Stimulated activated CD8-positive, alpha-beta memory T cell treated with anti-CD3 and anti-CD28 coated beads, Interleukin-12 subunit alpha, Interleukin-12 subunit beta, amount 100 ng/mL, for 24 hours (primary cell): ENCODE results near the gene ADGRV1.
"Not testable (repeated sequence)": the region's sequence is repeated elsewhere in the genome, so short reads cannot be mapped to it uniquely, and the experiment has no call there.

ENCODE experiments used
- DNase-seq: peaks from one replicate; pipeline ENCODE4 v3.0.0-alpha.2; 2020; ENCODE audit errors: extremely low read depth

Gene ADGRV1

DNA sequence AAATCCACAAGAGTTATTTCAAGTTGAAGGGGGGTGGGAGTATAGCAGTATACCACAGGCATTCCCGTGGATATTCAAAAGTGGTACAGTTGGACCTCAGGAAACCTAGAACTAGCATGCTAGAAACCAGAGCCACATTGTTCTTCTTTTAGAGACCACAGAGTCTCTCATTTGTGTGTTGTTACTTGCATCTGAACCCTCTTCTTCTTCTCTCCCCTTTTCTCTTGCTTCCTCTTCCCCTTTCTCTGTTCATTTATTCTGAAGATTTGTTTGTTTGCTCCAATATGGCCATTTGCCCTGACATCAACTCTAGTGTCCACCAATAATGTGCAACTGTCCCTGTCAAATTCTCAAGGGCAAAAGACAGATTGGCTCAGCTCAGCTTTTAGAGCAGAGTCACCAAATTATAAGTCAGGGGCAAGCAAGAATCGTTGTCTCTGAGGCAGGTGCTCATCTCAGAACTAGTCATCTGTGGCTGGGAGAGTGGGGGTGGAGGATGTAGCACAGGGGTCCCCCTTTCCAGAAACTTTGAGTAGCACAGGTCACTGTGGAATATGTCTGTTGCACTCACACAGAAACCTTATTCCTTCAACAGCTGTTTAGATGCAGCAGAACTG is 503.5 kb downstream of the ADGRV1 start:
- no peak for DNase-seq

DNA sequence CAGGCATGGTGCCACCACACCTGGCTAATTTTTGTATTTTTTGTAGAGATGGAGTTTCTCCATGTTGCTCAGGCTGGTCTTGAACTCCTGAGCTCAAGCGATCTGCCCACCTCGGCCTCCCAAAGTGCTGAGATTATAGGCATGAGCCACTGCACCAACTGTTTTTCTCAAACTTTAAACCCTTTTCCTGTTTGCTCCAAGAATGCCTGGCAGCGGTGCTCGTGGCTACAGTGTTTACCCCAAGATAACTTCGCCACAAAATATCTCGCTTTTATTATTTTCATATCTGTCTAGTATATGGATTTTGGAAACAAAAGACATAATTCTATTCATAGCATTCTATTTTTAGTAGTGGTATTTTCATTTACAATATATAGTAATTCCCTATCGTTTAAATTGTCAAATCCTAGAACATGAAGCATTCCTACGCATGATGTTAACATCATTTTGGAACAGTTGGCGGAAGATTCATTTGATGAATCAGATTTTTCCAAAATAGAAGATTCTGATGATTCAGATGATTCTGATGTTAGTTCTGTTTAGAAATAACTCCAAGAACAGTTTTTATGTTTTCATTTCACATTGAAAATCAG is 504.6 kb downstream of the ADGRV1 start:
- DNase-seq, result not testable (repeated sequence)

GRCh38 chr5:91065496-91065895 is 506.9 kb downstream of the ADGRV1 start:
- DNase-seq, result no peak

GRCh38 chr5:91069364-91069763 is 510.8 kb downstream of the ADGRV1 start:
- no peak for DNase-seq

DNA sequence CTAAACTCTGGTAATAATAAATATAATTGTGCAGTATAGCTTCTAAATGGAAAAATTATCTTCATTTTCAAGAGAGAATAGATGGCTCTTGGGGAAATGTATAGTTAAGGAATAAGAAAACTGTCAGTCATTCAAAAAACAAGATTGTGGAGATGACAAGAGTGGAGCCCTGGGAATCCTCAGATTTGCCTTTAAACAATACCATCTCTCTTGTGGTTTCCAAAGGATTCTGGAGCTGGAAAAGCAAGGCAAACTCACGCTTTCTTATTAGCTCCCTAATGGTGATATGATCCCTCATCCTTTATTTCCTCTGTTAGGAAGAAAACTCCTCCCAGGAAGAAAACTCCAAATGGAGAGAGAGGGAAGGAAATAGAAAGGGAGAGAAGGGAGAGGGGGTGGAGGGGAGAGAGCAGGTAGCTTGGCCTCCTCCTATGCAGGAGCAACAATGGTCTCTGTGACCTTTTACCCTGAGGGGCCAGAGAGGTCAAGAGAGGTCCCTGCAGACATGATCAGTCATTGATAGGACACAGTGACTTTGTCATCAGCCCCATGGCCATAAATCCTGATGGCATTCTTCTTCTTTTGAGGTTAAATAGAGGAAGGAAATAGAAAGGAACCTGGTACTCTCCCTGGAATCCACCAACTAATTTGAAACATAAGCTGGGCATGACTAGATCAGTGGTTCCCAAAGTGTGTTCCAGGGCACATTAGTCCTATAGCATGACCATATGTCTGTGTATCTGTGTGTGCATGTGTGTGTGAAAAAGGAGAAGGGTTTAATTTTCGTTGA is 512.4 kb downstream of the ADGRV1 start:
- DNase-seq, result no peak

DNA sequence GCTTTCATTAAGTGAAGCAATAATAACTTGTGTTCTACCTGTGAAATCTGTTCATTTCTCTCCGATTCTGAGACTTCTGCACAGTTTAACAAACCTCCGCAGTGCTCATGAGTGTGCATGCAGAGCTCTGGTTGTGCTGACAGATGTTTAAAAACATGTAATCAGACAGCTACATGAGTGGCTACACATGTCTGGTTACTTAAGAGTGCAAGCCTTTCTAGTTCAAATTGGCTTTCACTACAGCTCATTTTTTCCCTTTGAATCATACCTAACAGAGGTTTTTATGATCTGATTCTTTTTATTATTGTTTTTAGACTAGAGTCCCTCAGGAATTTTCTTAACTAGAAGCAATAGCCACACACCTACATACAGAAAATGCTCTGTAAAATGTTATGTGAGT is 514.3 kb downstream of the ADGRV1 start:
- no peak for DNase-seq

DNA sequence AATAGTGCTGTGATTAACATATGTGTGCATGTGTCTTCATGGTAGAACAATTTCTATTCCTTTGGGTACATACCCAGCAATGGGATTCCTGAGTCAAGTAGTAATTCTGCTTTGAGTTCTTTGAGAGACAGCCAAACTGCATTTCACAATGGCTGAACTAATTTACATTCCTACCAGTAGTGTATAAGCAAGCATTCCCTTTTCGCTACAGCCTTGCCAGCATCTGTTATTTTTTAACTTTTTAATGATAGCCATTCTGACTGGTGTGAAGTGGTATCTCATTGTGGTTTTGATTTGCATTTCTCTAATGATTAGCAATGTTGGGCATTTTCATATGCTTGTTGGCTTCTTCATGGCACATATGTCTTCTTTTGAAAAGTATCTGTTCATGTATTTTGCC is 516.0 kb downstream of the ADGRV1 start:
- no peak for DNase-seq

DNA sequence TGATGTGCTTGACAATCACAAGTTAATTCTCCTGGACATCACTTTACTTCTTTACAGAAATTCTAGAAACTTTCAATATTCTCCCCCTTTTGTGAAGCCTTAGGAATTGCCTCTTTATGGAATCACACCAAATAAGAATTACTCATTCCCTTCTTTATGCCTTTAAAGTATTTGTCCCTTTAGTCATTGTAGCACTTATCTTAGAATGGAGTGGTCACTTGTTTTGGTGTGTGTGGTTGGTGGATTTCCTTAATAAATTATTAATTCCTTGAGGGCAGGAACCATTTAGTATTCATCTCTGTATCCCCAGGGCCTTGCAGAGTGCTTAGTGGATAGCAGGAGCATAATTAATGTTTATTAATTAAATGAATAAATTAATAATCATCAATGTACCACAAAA is 517.5 kb downstream of the ADGRV1 start:
- no peak for DNase-seq

- DNase-seq, result no peak
Measured at GRCh38 chr5:91077623-91078022, 519.0 kb downstream of the ADGRV1 start.

DNA sequence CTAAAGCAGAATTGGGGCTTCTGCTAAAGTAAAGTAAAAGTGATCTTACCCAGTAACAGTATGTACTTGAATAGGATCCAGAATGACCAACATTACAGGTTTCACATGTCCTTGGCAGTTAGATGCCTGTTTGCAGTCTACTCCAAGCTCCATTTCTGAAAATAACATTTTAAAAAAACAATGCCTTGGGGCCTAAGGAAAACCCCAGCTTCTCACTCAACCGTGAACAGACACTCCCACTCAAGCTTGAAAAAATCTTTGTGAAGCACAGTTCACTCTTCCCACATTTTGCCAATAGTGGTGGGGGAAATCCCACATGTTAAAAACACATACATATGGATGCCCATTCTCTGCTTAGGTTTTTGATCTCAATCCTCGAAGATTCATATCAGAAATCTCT is 520.4 kb downstream of the ADGRV1 start:
- DNase-seq, result no peak

GRCh38 chr5:91089758-91090157 is 531.2 kb downstream of the ADGRV1 start:
- DNase-seq, result no peak

- DNase-seq, result no peak
Measured at GRCh38 chr5:91090995-91091394, 532.4 kb downstream of the ADGRV1 start.

- no peak for DNase-seq
Measured at GRCh38 chr5:91091471-91092234, 533.1 kb downstream of the ADGRV1 start.

DNA sequence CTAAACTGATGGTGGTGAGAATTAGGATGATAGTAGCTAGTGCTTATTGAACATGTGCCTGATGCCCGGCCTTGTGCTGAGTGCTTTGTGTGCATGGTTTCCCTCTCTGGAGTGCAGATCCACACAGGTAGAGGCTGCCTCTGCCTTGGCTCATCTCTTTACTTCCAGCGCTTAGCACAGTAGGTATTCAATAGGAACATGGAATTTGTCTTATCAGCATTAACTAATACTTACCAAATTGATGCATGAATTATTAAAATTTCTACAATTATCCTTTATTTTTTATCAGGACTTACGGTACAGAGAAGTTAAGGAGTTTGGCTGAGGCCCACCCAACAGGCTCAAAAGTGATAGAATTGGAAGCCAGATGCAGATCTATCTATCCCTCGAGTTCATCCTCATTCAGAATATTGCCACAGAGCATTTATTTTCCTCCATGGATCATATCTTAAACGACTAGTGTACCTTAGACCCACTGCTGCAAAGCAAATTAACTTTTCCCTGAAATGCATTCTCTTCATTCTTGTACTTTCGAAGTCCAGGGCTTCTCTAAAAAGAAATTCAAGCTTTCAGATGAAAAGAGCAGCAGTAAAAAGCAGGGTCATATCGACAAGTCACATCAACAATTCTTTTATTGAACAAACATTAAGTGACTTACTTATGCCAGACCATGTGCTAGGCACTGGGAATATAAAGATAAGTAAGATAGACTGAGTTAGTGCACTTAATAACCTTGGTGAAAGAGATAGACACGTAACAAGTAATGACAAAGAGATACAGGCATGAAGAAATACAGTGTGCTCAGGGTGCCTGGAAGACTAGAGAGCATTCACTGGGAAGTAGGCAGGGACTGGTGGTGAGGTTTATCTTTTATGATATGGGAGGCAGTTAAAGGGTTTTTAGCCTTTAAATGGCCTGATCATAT is 534.5 kb downstream of the ADGRV1 start:
- no peak for DNase-seq

DNA sequence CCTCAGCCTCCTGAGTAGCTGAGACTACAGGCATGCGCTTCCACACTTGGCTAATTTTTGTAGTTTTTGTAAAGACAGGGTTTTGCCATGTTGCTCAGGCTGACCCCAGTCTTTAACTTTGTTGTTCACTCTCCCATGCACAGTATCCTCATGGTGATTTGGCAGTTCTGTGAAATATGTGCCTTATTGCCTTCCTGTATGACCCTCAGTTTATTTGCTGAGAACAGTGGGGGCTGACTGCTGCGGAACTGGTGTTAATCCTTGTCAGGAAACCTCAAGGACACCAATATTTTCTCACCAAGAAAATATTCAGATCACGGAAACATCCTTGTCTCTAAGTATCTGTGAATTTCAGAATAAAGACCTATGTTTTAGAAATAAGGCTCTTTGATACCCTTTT is 536.7 kb downstream of the ADGRV1 start:
- DNase-seq, result no peak

DNA sequence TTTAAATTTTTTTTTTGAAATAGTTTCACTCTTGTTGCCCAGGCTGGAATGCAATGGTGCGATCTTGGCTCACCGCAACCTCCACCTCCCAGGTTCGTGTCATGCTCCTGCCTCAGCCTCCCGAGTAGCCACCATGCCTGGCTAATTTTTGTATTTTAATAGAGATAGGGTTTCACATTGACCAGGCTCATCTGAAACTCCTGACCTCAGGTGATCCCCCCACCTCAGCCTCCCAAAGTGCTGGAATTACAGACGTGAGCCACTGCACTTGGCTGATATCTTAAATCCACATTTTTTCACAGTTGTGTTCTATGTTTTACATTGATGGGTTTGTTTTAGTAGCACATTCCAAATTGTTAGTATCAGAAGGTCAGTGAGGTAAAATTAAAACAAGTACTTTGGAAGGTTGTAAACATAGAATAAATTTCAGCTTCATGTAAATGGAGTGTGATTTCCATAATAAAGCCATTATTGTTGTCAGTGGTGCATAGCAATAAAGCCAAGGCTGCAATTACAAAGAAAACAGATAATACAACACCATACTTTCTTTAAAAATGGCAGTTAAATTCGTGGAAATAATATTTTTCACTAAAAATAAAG is 537.3 kb downstream of the ADGRV1 start:
- no peak for DNase-seq

DNA sequence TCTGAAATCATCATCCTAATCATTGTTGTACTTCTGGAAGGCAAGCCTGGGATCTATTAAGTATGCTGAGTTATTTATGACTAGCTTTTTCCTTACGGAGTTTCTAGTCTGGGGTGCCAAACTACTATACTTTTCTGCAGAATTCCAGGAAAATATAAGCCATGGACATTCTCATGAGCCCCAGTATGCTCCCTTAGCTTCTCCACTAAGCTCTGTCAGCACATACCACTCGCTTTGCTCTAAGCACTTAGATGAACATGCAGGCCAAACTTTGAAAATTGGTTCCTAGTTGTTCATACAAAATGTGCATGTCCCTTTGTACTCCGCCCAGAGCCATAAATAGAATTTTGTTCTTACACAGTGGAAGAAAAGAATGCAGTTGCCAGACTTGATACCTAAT is 539.9 kb downstream of the ADGRV1 start:
- DNase-seq, result no peak

- DNase-seq, result no peak
Measured at GRCh38 chr5:91101600-91102379, 543.2 kb downstream of the ADGRV1 start.

DNA sequence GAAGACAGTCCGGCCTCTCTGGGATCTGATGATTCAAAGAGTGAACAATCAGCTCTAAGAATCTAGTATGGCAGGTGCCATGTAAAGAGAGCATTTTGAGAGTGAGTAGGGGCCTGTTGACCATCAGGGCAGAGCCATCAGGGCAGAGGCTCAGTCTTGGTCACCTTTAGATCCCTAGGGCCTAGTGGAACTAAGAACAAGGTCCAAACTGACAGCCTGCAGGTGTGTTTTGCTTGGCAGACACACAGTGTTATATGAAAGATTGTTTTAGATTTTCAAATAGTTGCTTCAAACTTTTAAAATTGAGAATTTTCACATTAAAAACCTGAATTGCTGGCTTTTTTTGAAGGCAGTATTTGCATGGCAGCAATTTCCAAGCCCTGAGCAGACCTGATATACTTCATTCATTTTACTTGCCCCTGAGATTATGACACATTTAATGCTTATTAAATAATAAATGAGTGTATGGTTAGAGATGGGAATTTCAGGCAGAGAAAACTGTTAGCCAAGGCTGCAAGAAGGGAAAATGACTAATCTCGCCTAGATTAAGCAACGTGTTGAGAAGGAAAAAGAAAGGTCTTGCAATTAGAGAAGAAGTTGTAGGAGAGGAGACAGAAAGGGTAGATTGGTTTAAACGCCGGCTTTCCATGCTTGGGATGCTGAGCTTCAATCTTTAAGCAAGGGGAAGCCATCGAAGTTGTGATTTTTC is 544.9 kb downstream of the ADGRV1 start:
- no peak for DNase-seq

GRCh38 chr5:91104062-91104448 is 545.5 kb downstream of the ADGRV1 start:
- DNase-seq, result no peak
